DOHH2 (cell line): ENCODE measurements around the gene COQ10B.
A peak's percentile ranks its signal among the peaks of the same experiment; 100 is the strongest.

Experiments
- H3F3A ChIP-seq: fragments of 200-600 bp; sonication (generic), shearing (Covaris generic); 2 replicates; pipeline ENCODE4 v1.6.0; 2016; ENCODE audit warnings: antibody characterized with exemption, mild to moderate bottlenecking; ENCODE audit not compliant: control insufficient read depth, insufficient read depth
- H3K27ac ChIP-seq: fragments of 200-600 bp; sonication (generic); 2 replicates; pipeline ENCODE4 v1.5.1; 2014; ENCODE audit warnings: low read depth, mild to moderate bottlenecking, low read length, moderate library complexity
- H3K27me3 ChIP-seq: fragments of 200-600 bp; sonication (generic); 2 replicates; pipeline ENCODE4 v1.6.1; 2014; ENCODE audit warnings: mild to moderate bottlenecking, low read length, mixed read lengths; ENCODE audit not compliant: control insufficient read depth
- H3K36me3 ChIP-seq: fragments of 200-600 bp; sonication (generic); 2 replicates; pipeline ENCODE4 v1.6.1; 2014; ENCODE audit warnings: mild to moderate bottlenecking, low read length, moderate library complexity, mixed read lengths; ENCODE audit not compliant: control insufficient read depth
- H3K4me1 ChIP-seq: fragments of 200-600 bp; sonication (generic); 2 replicates; pipeline ENCODE4 v1.6.1; 2014; ENCODE audit warnings: mild to moderate bottlenecking, low read length, mixed read lengths; ENCODE audit not compliant: control insufficient read depth
- H3K4me2 ChIP-seq: fragments of 200-600 bp; sonication (generic); 2 replicates; pipeline ENCODE4 v1.6.0; 2014; ENCODE audit warnings: mild to moderate bottlenecking, low read length, moderate library complexity
- H3K4me3 ChIP-seq: fragments of 200-600 bp; sonication (generic); 2 replicates; pipeline ENCODE4 v1.5.1; 2014; ENCODE audit warnings: mild to moderate bottlenecking, low read length, mixed read lengths
- H3K79me2 ChIP-seq: fragments of 200-600 bp; sonication (generic); 2 replicates; pipeline ENCODE4 v1.6.1; 2014; ENCODE audit warnings: mild to moderate bottlenecking, low read length, mixed read lengths; ENCODE audit not compliant: control insufficient read depth
- H3K9me2 ChIP-seq: fragments of 200-600 bp; sonication (generic); replicated peaks from 2 replicates; pipeline ENCODE4 v1.6.1; 2014; ENCODE audit warnings: mild to moderate bottlenecking, low read length, mixed read lengths; ENCODE audit not compliant: control insufficient read depth
- H3K9me3 ChIP-seq: fragments of 200-600 bp; sonication (generic); 2 replicates; pipeline ENCODE4 v1.6.1; 2014; ENCODE audit warnings: antibody characterized with exemption, low read length, mixed read lengths; ENCODE audit not compliant: control insufficient read depth, insufficient read depth
- H4K20me1 ChIP-seq: fragments of 200-600 bp; sonication (generic); 2 replicates; pipeline ENCODE4 v1.6.0; 2014; ENCODE audit warnings: low read depth, mild to moderate bottlenecking, antibody characterized with exemption, low read length, moderate library complexity; ENCODE audit not compliant: control insufficient read depth, insufficient read depth
- CTCF ChIP-seq: fragments of 200-600 bp; sonication (generic); IDR thresholded peaks from one replicate; pipeline ENCODE4 v1.5.1; 2014; ENCODE audit warnings: antibody characterized with exemption, mild to moderate bottlenecking, low read depth, low read length; ENCODE audit not compliant: poor library complexity, severe bottlenecking
- EZH2phosphoT487 ChIP-seq: fragments of 200-600 bp; sonication (generic); IDR thresholded peaks from 2 replicates; pipeline ENCODE4 v1.6.1; 2017; ENCODE audit warnings: borderline replicate concordance, mild to moderate bottlenecking, antibody characterized with exemption, low read length, moderate library complexity, mixed read lengths

The COQ10B gene

GRCh38 chr2:197453123-197453913, at the start of gene COQ10B:
Gene COQ10B (plus strand): TSS chr2:197453552. CDS start chr2:197453561, 9 bp downstream.
- Histone ChIP-seq H3K4me1 (peaks cover 17% of the 10 kb centered on the region), H3K9me2 (no peaks in the 10 kb centered on the region), H3K4me3 (peak within 1 kb of the TSS; percentile 88), H3K27ac (peak within 1 kb of the TSS; percentile 52), H3K36me3 (peaks cover 6% of the 10 kb centered on the region), H3K4me2 (peak within 1 kb of the TSS; percentile 89), H3K9me3 (no peaks in the 10 kb centered on the region), H4K20me1 (0 out of 2 replicates have a peak, but pooled peaks cover 4% of the 10 kb centered on the region), H3F3A (0 out of 2 replicates have a peak, but pooled peaks cover 2% of the 10 kb centered on the region), H3K27me3 (no peaks in the 10 kb centered on the region), H3K79me2 (peaks cover 51% of the 10 kb centered on the region)
- no peak for TF ChIP-seq EZH2phosphoT487
- peak; percentile 41 for TF ChIP-seq CTCF

- Histone ChIP-seq H3K4me2 (no peak overlapping the region), H3K27ac (no peak overlapping the region), H4K20me1 (no peaks in the 10 kb centered on the region), H3K79me2 (no peaks in the 10 kb centered on the region; the same call in 1 of the 2 replicates), H3K27me3 (no peaks in the 10 kb centered on the region), H3K4me3 (no peak overlapping the region), H3K4me1 (no peaks in the 10 kb centered on the region), H3K9me2 (no peaks in the 10 kb centered on the region), H3K9me3 (no peaks in the 10 kb centered on the region), H3K36me3 (peaks cover 94% of the 10 kb centered on the region), H3F3A (no peaks in the 10 kb centered on the region)
- TF ChIP-seq EZH2phosphoT487: no peak
- no peak for TF ChIP-seq CTCF
Observed at GRCh38 chr2:197405582-197405981, 47.8 kb upstream of the COQ10B start.

DNA sequence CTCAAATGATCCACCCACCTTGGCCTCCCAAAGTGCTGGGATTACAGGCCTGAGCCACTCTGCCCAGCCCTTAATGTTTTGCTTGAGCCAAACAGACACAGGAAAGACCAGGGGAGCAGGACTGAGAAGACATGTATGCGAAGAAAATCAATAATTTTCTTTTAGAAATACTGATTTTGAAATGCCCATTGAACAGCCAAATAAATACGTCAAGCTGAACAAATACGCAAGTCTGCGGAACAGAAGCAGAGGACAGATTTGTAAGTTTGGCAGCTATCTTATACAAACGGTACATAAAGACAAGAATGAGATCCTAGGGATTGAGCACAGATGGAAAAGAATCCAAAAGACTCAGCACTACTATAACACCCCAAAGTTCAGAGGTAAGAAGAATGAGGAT, 39.3 kb upstream of the COQ10B start:
- Histone ChIP-seq H3K27me3 (no peaks in the 10 kb centered on the region), H3K79me2 (peaks cover 35% of the 10 kb centered on the region), H3K4me3 (no peak overlapping the region), H4K20me1 (no peaks in the 10 kb centered on the region), H3K4me1 (no peaks in the 10 kb centered on the region), H3K9me3 (no peaks in the 10 kb centered on the region), H3K4me2 (no peak overlapping the region), H3K27ac (no peak overlapping the region), H3K9me2 (no peaks in the 10 kb centered on the region), H3K36me3 (peaks cover 90% of the 10 kb centered on the region), H3F3A (peaks cover 7% of the 10 kb centered on the region)
- no peak for TF ChIP-seq EZH2phosphoT487
- no peak for TF ChIP-seq CTCF
